GM10266 (cell line): ENCODE data around the gene CIT.

Experiments used
- DNase-seq: peaks from one replicate; pipeline ENCODE4 v3.0.0; 2012; ENCODE audit errors: extremely low spot score
- TF ChIP-seq, protein P1 (sequence below): IDR thresholded peaks from 2 replicates; pipeline ENCODE4 v1.5.1; 2012; ENCODE audit warnings: mild to moderate bottlenecking, low read depth; ENCODE audit not compliant: control insufficient read depth, insufficient read depth; ENCODE audit errors: missing control alignments

CIT gene

DNA sequence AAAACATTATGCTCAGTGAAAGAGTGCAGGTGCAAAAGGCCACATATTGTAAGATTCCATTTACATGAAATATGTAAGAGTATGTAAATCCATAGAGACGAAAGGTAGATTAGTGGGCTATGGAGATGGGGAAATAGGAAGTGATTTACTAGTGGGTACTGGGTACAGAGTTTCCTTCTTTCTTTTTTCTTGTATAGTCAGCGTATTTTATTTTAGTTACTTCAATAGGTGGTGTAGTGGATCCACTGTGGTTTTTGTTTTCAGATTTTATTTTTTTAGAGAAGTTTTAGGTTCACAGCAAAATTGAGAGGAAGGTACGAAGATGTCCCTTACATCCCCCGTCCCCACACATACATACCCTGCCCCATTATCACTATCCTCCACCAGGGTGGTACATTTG lies 6.1 kb upstream of the CIT start:
- TF ChIP-seq, protein P1, sequence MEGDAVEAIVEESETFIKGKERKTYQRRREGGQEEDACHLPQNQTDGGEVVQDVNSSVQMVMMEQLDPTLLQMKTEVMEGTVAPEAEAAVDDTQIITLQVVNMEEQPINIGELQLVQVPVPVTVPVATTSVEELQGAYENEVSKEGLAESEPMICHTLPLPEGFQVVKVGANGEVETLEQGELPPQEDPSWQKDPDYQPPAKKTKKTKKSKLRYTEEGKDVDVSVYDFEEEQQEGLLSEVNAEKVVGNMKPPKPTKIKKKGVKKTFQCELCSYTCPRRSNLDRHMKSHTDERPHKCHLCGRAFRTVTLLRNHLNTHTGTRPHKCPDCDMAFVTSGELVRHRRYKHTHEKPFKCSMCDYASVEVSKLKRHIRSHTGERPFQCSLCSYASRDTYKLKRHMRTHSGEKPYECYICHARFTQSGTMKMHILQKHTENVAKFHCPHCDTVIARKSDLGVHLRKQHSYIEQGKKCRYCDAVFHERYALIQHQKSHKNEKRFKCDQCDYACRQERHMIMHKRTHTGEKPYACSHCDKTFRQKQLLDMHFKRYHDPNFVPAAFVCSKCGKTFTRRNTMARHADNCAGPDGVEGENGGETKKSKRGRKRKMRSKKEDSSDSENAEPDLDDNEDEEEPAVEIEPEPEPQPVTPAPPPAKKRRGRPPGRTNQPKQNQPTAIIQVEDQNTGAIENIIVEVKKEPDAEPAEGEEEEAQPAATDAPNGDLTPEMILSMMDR, result no peak
- no peak for DNase-seq

DNA sequence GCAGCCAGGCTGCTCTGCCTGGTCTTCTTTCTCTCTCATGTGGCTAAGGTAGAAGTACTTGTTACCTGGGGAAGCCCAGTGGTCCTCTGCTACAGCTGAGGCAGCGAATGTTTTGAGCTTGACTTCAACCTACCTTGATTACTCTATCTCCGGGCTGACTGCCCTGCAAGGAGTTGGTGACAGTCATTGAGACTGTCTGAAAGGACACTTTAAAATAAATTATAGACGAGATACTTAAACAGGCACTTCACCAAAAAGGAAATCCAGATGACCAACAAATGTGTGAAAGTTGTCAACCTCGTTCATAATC lies 474 bp upstream of the CIT start:
- no peak for DNase-seq
- TF ChIP-seq, protein P1, result no peak

DNA sequence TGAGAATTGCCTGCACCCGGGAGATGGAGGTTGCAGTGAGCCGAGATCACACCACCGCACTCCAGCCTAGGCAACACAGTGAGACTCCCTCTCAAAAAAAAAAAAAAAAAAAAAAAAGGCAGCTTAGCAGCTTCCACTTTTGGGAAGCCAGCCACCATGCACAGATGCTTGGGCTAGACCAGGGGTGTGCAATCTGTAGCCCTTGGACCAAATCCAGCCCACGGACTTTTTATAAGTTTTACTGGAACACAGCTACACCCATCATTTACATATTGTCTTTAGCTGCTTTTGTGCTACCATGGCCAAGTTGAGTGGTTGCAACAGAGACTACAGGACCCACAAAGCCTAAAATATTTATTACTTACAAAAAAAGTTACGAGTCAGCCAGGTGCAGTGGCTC lies 6.7 kb downstream of the CIT start:
- DNase-seq, result no peak
- TF ChIP-seq, protein P1, result no peak

DNA sequence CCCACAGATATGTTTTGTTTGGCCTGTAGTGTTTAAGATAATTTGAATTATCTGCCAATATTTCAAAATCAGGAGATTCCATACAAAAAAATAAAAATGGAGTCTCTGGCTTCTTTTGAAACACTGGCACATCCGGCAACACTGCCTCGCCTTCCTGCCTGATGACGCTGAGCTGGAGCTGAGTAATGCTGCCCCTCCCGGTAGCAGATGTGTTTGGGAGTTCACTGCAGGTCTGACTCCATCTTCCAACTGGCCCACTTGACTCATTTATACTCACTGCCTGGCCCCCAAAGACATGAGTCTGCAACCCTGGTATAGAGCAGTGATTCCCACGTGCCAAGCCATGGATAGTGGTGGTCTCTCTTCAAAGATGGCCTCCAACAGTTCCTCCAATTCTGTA lies 7.4 kb downstream of the CIT start:
- no peak for DNase-seq
- TF ChIP-seq, protein P1, result no peak

DNA sequence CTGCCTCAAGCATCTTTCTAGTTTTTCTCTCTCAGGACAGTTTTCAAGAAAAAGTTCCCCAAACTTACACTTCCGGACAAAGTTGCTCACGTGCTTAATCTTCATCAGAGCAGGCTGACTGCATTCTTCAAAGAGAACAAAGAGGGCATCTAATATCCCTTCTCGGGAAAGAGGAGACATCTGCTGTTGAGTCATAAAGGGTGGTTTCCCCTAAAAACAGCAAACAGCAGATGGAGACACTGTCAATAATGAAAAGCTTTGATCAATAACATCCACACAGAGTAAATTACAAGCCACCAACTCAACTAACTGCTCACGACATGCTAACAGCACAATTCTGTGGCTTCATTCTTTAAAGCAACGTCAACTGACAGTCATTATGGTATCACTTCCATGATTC lies 8.1 kb downstream of the CIT start:
- TF ChIP-seq, protein P1, result no peak
- DNase-seq, result no peak

DNA sequence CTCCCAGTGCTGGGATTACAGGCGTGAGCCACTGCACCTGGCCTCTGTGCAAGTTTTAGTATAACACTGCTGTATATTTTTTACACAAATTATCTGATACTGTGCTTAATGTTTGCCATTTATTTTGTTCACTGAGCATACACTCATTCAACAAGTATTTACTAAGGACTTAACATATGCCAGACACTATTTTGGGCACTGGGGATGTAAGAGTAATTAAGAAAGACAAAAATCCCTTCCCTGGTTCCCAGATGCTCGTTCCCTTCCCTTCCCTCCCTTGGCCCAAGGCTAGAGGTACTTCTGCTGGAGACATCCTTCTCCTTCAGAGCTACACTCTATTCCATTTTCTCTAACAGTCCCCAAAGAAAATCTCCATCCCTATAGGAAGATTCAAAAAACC lies 12.5 kb downstream of the CIT start:
- DNase-seq, result no peak
- TF ChIP-seq, protein P1, result no peak

DNA sequence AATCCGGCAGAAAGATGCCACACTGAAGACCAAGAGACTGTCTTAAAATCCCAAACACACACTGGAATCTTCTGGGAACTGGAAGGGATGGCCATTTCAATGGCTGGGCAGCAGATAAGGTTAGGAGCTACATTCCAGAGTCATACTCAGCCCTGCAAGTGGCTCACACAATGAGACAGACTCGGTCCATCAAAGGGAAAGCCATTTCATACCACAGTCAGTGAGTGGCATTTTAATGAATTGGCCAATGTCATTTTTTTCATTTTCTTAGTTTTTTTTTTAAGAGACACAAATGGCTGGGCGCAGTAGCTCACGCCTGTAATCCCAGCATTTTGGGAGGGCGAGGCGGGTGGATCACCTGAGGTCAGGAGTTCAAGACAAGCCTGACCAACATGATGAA lies 17.9 kb downstream of the CIT start:
- TF ChIP-seq, protein P1, result no peak
- no peak for DNase-seq
